GM18858 (cell line): ENCODE results near the gene E2F6.

Experiments
- ATAC-seq: cut with Tn5 transposase; IDR thresholded peaks from one replicate; pipeline ENCODE4 v1.9.1; 2021; ENCODE audit not compliant: unreplicated experiment

E2F6 gene, protein sequence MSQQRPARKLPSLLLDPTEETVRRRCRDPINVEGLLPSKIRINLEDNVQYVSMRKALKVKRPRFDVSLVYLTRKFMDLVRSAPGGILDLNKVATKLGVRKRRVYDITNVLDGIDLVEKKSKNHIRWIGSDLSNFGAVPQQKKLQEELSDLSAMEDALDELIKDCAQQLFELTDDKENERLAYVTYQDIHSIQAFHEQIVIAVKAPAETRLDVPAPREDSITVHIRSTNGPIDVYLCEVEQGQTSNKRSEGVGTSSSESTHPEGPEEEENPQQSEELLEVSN

DNA sequence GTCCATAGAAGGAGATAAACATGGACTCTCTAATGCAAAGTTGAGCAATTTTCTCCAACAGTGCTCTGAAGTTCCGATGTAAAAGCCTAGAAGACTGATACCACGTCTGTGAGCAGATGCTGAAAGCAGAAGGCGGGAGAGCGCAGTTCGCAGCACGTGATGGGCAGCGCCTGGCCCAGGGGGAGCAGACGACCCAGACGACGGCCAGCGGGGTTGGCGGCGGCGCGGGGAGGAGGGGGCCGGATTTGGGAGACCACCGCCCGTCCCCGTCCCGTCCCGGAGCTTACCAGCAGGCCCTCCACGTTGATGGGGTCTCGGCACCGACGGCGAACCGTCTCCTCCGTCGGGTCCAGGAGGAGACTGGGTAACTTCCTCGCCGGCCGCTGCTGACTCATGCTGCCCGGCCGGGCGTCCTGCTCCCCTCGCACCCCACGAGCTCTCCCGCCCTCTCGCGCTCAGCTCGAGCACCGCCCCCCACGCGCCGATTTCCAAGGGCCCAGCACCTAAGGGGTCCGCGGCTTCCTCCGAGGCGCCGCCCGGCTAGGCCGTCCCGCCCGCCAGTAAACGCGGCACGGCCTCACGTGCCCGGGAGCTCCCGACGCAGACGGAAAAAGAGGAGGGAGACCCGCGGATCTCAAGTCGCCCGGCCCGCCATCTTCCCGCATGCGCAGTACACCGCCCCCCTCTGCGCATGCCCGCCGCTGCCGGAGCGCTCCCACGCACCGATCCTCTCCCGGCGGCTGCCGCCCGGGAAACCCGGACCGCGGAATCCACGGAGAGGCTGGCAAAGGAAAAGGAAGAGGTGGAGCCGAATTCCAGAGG lies at the start of gene E2F6:
Gene E2F6, minus strand, starts transcription at position 677 of the 822 bp plus-strand sequence. Its CDS starts 282 bp downstream, at position 395.
- peak; percentile 52 for ATAC-seq

- ATAC-seq, result no peak
These were observed 49.6 kb upstream of the E2F6 start for GRCh38 chr2:11515490-11515981.

- no peak for ATAC-seq
These were observed 48.9 kb upstream of the E2F6 start for GRCh38 chr2:11514904-11515303.

- ATAC-seq, result no peak
These were observed 48.2 kb upstream of the E2F6 start for GRCh38 chr2:11514081-11514730.

- ATAC-seq, result no peak
These were observed 47.4 kb upstream of the E2F6 start for GRCh38 chr2:11513319-11513718.

- no peak for ATAC-seq
These were observed 46.5 kb upstream of the E2F6 start for GRCh38 chr2:11512431-11512830.

GRCh38 chr2:11509657-11510360 lies 43.8 kb upstream of the E2F6 start:
- no peak for ATAC-seq

DNA sequence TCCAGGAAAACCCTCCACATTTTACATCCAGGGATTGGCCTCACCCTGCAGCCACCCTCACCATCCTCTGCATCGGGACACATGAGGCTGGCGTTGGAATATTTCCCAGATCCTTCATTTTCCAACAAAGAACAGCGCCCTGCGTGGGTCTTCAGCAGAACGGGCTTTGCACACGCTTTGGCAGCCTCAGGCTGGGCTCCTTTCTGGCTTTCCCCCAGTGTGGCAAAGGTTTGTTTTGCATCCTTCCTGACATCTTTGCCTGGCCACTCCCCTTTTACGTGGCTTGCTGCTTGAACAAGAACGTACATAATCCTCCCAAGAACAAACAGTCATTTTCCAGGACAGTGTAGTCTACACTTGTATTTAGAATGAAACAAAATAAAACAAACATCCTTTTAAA lies 42.3 kb upstream of the E2F6 start:
- ATAC-seq, result no peak

- ATAC-seq, result no peak
These were observed 41.6 kb upstream of the E2F6 start for GRCh38 chr2:11507517-11507916.

DNA sequence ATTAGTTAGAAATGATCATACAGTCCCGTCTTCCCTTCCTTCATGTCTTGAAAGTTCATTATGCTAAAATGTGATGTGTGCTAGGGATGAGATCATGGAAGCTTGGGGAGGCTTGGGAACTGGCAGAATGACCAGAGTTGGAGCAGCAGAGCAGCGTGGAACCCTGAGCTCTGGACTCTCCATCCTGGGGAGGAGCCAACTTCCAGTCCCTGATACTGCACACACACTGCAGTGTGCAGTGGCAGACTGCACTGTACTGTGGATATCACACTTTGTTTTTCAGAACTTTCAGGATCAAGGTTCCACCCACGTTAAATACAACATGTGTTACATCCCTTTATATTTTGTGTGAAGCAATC lies 40.6 kb upstream of the E2F6 start:
- ATAC-seq, result no peak

GRCh38 chr2:11505652-11506610 lies 40.0 kb upstream of the E2F6 start:
- ATAC-seq, result peak; percentile 69

GRCh38 chr2:11503354-11503927 lies 37.5 kb upstream of the E2F6 start:
- ATAC-seq, result no peak

GRCh38 chr2:11502740-11503292 lies 36.9 kb upstream of the E2F6 start:
- ATAC-seq, result no peak

DNA sequence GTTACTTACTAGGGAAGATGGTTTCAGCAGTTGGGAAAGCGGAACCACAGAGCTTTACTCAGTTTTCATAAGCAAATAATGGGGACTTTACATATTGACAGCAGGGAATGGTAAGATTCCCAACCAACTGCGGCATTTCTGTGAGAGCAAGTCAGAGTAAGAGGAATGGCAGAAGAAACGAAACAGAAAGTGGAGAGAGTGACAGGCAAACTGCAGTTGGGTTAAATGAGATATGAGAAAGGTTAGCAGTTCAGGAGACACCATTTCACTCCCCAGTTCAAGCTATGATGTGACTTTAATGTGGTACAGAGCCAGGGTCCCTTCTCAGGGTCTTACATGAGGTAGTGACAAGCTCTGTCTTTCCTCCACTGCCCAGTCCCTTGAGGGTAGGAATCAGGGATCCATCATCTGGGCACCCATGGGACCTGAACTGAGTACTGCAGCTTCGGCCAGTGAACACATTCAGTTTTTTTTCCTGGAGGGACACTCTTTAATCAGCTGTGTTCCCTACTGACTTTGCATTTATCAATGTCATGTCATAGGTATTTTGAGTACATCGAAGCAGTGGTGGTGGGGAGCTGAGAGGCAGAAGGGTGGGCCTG lies 34.8 kb upstream of the E2F6 start:
- no peak for ATAC-seq

DNA sequence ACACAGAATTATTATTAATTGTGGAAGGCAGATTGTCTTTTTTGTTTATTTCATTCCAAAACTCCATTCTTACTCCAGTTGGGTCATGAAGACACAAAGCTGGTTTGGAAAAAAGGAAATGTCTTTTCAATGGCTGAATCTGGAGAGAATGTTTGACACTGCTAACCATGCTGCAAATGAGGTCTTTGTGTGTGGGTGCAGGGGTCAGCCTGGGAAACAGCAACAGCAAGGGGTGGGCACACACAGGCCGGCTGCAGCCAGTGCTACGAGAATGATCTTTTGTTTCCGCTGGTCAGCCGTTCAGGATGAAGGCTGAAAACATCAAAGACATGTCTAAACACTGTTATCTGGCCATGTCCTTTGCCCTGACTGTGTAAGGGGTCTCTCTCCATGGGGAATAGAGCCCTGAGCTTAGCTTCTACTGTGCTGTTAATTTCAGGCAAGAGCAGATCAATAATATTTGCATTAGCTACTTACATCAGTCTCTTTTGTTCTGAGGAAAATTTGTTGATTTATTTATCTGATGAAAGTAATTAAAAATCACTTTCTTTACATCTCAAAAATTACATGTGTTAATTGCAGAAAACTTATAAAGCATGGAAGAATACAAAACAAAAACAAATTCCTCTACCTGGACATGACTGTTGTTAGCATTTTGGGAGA lies 33.3 kb upstream of the E2F6 start:
- no peak for ATAC-seq

DNA sequence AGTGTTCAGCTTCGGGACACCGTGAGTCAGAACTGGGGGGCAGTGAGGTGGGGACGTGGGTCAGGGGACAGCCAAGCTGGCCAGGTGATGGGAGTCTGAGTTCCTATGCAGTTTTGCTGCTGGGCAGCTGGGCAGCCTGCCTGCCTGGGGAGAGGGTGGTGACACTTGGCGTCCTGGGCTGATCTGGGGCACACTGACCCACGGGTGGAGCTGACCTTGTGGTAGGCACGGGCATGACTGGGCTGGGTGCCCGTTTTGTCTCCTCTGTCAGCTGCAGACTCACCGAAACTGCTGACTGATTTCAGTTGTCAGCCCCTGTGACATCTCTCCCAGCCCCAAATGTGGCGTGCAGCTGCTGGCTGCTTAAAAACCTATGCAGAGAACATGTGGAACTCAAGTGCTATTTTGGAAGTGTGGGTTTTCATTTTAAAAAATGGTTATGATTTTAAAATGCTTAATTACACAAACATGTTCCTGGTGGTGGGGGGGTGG lies 32.6 kb upstream of the E2F6 start:
- ATAC-seq, result peak; percentile 93

DNA sequence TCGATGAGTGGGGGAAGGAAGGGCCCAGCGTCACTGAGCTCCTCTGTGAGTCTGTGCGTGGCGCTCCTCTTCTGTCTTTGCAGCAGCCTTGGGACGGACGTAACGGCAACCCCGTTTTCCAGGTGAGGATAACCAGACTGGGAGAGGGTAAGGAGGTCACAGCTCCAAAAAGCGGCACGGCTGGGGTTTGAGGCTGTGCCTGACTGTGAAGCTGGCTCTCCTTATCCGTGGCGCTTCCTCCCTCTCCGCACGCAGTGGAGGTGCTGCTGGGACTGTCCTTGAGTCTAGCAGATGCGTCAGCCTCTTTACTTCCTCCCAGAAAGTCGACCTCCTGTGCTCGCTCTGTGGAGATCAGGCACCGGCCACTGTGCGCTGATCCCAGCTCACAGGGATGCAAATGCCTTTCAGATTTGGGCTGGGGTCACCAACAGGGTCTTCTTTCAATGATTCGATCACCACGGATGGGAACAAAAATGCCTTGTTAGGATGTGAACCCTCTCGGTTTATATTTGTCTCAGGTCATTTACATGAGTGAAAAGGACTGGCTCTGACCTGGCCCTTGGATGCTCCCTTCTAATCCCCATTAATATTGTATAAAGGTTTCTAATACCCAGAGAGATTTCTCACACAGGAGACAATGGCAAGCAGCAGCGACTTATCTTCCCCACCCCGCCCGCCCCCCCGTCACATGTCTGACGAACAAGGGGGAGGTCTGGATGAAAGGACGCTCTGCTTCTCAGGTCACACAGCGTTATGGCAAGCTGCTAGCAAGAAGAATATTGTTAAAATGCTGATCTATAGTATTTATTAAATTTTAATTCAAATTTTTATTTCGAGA lies 30.1 kb upstream of the E2F6 start:
- ATAC-seq, result no peak
